Left hindlimb (tissue), 1 donor: Measurements from ENCODE around the gene TTYH3.
"Not testable (repeated sequence)": the region's sequence is repeated elsewhere in the genome, so short reads cannot be mapped to it uniquely, and the experiment has no call there.

ENCODE experiments used
- DNase-seq: peaks from one replicate; pipeline ENCODE4 v3.0.0-alpha.2; 2018

The TTYH3 gene

GRCh38 chr7:2603044-2603965 is 28.5 kb upstream of the TTYH3 start:
- DNase-seq, result no peak

GRCh38 chr7:2604608-2605174 is 27.1 kb upstream of the TTYH3 start:
- DNase-seq, result no peak

DNA sequence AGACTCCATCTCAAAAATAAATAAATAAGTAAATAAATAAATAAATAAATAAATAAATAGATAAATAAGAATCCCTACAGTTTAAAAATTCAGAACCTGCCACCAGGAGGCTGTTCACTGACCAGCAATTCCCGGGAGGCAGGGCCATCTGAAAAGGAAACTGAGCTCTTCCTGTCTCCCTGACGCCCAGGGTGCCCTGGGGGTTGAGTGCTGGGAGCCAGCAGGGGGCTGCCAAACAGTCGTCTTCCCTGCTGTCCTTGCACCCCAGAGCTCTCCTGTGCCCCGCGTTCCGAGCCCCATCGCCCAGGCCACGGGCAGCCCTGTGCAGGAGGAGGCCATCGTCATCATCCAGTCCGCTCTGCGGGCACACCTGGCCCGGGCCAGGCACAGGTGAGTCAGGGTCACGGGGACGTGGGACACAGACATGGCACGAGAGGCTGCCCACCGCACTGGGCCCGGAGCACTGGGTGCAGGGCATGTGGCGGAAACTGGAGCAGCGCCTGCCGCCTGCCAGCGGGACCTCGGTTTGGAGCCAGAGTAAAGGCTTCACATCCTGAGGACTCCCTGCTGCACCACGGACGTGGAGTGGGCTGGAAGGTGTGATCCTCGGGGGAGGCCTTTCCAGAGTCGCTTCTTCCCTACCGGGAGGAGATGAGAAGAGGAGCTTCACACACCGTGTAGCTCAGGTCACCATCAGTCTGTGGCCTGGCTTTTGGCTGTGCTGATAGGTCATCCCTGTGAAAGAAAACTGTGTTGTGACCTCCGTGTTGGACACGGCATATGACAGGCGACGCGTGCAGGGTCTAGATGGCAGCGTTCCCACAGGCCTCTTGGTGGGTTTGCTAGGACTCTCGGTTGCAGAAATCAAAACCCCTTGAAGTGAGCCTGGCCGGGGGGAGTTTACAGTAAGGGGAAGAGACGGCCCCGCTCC is 25.9 kb upstream of the TTYH3 start:
- no peak for DNase-seq

- no peak for DNase-seq
These were observed 25.2 kb upstream of the TTYH3 start for GRCh38 chr7:2606539-2606936.

GRCh38 chr7:2607122-2607922 is 24.5 kb upstream of the TTYH3 start:
- DNase-seq, result peak; percentile 84

GRCh38 chr7:2607923-2608904 is 23.6 kb upstream of the TTYH3 start:
- no peak for DNase-seq

DNA sequence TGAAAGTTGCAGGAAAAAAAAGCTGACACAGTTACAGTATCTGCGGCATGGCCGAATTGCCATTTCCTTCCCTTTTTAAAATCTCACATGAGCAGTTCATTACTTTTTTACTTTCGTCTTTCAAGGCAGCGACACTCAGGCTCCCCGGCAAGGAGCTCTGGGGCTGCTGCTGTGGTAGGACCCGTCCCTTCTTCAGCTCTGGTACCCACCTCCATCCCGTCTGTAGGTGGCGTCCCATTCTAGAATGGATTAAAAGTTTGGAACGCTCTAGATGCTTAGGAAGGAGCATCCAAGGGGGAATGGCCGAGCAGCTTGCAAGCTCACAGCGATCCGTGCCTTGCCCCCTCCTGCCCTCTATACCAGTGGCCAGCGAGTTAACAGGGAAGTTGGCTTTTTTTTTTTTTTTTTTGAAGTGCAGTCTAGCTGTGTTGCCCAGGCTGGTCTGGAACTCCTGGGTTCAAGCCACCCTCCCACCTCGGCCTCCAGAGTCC is 22.8 kb upstream of the TTYH3 start:
- DNase-seq, result no peak

- DNase-seq, result not testable (repeated sequence)
These were observed 22.1 kb upstream of the TTYH3 start for GRCh38 chr7:2609646-2610045.

DNA sequence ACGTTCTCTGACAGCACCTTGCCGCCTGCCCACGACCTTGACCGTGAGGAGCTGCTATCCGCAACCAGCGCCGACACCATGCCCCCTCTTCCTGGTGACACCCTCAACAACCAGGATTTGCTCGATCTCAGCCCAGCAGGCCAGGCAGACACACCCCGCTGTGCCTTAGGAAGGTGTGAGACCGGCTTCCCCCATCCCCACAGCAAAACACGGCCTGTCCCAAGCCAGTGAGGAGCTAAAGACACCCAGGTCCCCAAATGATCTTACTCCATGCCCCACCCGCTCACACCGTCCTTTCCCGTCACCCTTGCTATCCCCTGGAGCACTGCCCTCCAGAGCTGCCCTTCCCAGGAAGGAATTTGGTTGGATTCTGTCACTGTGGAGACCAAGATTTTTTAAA is 21.3 kb upstream of the TTYH3 start:
- DNase-seq, result no peak

- DNase-seq, result no peak
These were observed 20.9 kb upstream of the TTYH3 start for GRCh38 chr7:2610898-2611297.

DNA sequence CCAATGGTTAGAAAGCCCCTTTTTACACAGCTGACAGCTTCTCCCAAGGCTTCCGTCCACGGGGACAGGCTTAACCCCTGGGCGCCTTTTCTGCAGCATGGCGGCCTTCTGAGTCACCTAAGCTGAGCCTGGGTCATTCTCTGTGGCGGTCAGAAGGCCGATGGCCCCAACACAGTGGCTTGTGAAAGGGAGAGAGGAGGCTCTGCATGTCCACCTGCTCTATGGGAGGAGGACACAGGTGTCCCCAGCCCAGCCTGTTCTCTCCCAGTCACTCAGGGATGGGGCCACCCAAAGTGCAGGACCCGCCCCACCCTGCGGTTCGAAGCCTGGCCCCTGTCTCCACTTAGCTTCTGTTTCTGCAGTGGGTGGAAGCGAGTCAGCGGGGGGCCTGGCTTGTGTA is 20.4 kb upstream of the TTYH3 start:
- no peak for DNase-seq

DNA sequence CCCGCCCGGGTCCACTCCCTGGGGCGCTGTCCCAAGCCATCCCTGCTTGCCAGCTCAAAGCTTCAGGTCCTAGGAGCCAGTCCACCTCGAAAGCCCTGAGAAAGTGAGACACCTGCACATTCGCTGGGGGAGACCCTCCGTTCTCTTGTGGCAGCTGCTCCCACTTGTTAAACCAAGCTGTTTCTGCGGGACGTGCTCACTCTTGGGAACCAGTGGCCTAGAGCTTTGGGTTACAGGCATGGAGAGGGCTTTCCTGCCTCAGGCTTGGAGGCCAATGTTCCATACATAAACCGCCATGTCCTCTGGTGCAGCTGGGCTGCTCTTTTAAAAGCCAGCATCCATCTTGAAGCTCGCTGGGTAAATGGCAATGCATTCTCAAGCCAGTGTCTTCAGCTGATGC is 19.9 kb upstream of the TTYH3 start:
- DNase-seq, result no peak

- no peak for DNase-seq
These were observed 19.2 kb upstream of the TTYH3 start for GRCh38 chr7:2612445-2613097.

DNA sequence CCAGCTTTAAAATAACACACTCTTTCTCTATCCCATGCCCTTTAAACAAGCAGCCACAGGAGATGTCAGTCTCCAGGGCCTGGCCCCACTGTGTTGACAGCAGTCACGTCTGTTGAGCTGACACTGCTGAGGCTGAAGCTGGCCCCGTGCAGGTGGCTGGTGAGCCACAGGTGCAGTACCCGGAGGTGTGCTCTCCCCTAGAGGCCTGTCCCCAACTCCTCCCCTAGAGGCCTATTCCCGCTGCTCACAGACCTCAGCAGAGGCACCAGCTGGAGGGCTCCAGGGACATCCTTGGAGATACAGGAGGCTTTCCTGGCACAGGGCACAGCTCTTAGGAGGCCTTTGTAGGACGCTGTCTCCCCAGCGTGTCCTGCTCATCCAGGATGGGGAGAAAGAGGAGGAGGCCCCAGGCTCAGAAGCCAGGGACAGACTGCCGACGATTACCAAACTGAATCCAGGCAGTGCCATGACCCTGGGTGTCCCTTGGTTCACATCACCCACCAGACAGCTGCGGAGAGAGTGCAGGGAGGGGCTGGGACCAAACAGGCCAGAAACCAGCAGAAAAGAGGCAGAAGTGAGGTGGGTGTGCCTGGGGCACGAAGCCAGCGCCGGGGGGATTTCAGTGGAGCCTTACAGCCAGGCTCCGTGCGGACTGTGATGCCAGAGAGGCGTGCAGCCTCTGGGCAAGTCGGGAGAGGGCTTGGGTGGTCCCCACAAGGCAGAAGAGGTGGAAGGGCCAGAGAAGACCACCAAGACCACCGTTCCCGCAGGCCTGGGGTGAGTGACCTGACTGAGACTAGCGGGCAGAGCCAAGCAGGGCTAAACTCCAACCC is 18.5 kb upstream of the TTYH3 start:
- DNase-seq, result no peak

DNA sequence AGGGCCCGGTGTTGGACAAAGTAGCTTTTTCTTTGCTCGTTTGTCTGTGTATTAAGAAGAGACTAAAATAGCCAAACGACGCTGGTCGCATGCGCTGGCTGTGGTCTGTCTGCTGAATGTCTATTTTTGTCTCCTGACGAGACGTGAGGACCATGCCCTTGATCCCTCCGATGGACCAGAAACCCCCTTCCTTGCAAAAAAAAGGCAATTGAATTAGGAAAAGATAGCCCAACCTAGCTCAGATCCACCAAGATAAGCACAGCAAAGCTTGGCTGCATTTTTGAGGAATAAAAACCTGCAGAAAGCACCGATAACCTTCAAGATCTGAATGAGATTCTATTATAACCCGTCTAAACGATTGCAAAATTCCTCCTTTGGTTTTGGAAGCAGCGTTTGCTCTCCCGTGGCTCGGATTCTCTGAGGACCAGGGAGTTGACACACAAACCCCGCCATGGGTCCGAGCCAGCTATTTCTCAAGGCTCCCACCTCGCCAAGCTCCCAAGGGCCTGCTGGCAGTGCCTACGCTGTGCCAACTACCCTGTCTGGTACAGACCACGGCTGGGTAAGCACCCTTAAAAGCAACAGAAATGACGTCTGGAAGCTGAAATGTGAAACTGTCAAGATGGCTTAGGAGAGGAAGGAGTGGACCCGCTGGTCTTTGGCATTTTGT is 17.7 kb upstream of the TTYH3 start:
- DNase-seq, result no peak

GRCh38 chr7:2614631-2615330 is 17.0 kb upstream of the TTYH3 start:
- DNase-seq, result no peak

DNA sequence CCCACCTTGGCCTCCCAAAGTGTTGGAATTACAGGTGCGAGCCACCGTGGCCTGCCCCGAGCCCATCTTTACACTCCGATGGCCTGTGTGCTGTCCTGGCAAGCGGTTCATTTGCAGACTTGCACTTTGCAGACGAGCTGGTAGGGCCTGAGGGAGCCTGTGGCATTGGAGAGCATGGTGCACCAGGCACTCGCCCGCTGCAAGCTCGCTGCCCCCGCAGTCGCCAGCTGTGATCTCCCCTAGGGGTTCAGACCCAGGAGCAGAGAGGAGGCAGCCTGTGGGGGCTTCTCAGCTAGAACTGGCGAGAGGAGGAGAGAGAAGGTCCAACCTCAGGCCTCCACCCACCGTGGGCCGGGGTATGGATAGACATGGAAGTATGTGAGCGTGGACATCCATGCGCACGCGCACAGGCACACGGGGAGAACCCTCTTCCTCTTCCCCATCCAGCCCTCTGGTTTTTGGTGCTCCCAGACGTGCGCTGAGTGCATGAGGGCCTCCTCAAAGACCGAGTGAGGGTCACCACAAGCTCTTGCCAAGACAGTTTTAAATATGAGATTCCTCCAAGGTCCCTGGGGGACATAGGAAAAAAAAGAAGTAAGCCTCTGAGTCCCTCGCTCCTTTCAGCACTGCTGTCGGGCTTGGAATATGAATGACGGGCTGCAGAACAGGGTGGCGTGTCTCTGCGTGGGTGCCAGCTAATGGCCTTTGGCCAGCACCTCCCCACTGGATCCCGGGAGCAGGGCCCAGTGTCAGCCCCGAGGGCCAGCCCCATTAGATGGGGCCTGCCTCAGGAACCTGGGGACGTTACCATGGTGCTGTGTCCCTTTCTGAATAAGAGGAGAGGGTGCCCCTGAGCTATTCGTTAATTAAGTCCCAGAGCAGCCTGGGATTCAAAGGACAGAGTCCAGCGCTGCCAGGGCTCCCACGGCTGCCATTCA is 15.1 kb upstream of the TTYH3 start:
- no peak for DNase-seq
